KMS-11 (cell line): ENCODE data around the gene ZNF775.

ENCODE experiments used
- H2AFZ ChIP-seq: fragments of 200-600 bp; sonication (generic); 2 replicates; pipeline ENCODE4 v1.6.1; 2016; ENCODE audit warnings: antibody characterized with exemption, mixed run types, low read depth
- H3K27ac ChIP-seq: fragments of 200-600 bp; sonication (generic); 2 replicates; pipeline ENCODE4 v1.6.1; 2016; ENCODE audit warnings: mild to moderate bottlenecking, mixed run types
- H3K27me3 ChIP-seq: fragments of 200-600 bp; sonication (generic); 2 replicates; pipeline ENCODE4 v1.6.1; 2017; ENCODE audit warnings: mild to moderate bottlenecking, low read depth, mixed run types, moderate library complexity; ENCODE audit not compliant: insufficient read depth
- H3K36me3 ChIP-seq: fragments of 200-600 bp; sonication (generic); 2 replicates; pipeline ENCODE4 v1.6.1; 2017; ENCODE audit warnings: mild to moderate bottlenecking, mixed run types; ENCODE audit not compliant: insufficient read depth
- H3K4me1 ChIP-seq: fragments of 200-600 bp; sonication (generic); 2 replicates; pipeline ENCODE4 v1.6.1; 2016; ENCODE audit warnings: mild to moderate bottlenecking, low read depth, mixed run types; ENCODE audit not compliant: poor library complexity, severe bottlenecking
- H3K4me2 ChIP-seq: fragments of 200-600 bp; sonication (generic); 2 replicates; pipeline ENCODE4 v1.7.0; 2016; ENCODE audit warnings: mild to moderate bottlenecking, mixed run types
- H3K4me3 ChIP-seq: fragments of 200-600 bp; sonication (generic); IDR thresholded peaks from 2 replicates; pipeline ENCODE4 v1.6.1; 2017; ENCODE audit warnings: low read depth, low read length, mixed read lengths; ENCODE audit not compliant: insufficient read depth
- H3K79me2 ChIP-seq: fragments of 200-600 bp; sonication (generic); 2 replicates; pipeline ENCODE4 v1.6.1; 2016; ENCODE audit warnings: low read depth, mixed run types; ENCODE audit not compliant: insufficient read depth
- H3K9ac ChIP-seq: fragments of 200-600 bp; sonication (generic); 2 replicates; pipeline ENCODE4 v1.6.1; 2016; ENCODE audit warnings: mild to moderate bottlenecking, mixed run types
- H4K20me1 ChIP-seq: fragments of 200-600 bp; sonication (generic); 2 replicates; pipeline ENCODE4 v1.6.1; 2016; ENCODE audit warnings: mild to moderate bottlenecking, mixed run types; ENCODE audit not compliant: insufficient read depth
- CTCF ChIP-seq: fragments of 200-600 bp; sonication (generic); conservative IDR thresholded peaks from 2 replicates; pipeline ENCODE4 v1.6.1; 2017; ENCODE audit warnings: low read depth, mild to moderate bottlenecking, antibody characterized with exemption, low read length, moderate library complexity, mixed read lengths

ZNF775 gene

GRCh38 chr7:150434240-150434639, 55.1 kb downstream of the ZNF775 start:
- Histone ChIP-seq H3K4me1 (peaks cover 72% of the 10 kb centered on the region), H4K20me1 (no peaks in the 10 kb centered on the region), H3K79me2 (no peaks in the 10 kb centered on the region), H3K27me3 (no peaks in the 10 kb centered on the region), H3K27ac (peak overlapping the region; percentile 37; the same call in 1 of the 2 replicates), H3K4me2 (no peak overlapping the region; the same call in 1 of the 2 replicates), H3K4me3 (no peak overlapping the region), H2AFZ (no peak overlapping the region), H3K36me3 (no peaks in the 10 kb centered on the region), H3K9ac (no peak overlapping the region)
- no peak for TF ChIP-seq CTCF

GRCh38 chr7:150435047-150435389, 55.9 kb downstream of the ZNF775 start:
- no peaks in the 10 kb centered on the region for H3K79me2 ChIP-seq
- H3K9ac ChIP-seq, result peak overlapping the region; percentile 7; the same call in 1 of the 2 replicates
- H3K36me3 ChIP-seq, result no peaks in the 10 kb centered on the region
- no peaks in the 10 kb centered on the region for H3K27me3 ChIP-seq
- no peak overlapping the region for H3K4me3 ChIP-seq
- peak overlapping the region; percentile 44; the same call in 1 of the 2 replicates for H2AFZ ChIP-seq
- no peaks in the 10 kb centered on the region for H4K20me1 ChIP-seq
- peaks cover 64% of the 10 kb centered on the region for H3K4me1 ChIP-seq
- H3K27ac ChIP-seq, result peak overlapping the region; percentile 57
- no peak for TF ChIP-seq CTCF
- peak overlapping the region; percentile 69; the same call in 1 of the 2 replicates for H3K4me2 ChIP-seq

GRCh38 chr7:150435390-150436073, 56.4 kb downstream of the ZNF775 start:
- Histone ChIP-seq H4K20me1 (no peaks in the 10 kb centered on the region), H3K4me2 (peak overlapping the region; percentile 69), H3K79me2 (no peaks in the 10 kb centered on the region), H3K9ac (peak overlapping the region; percentile 7; the same call in 1 of the 2 replicates), H3K27ac (peak overlapping the region; percentile 57), H3K36me3 (no peaks in the 10 kb centered on the region), H3K4me1 (peaks cover 59% of the 10 kb centered on the region), H2AFZ (peak overlapping the region; percentile 44; the same call in 1 of the 2 replicates), H3K27me3 (no peaks in the 10 kb centered on the region), H3K4me3 (no peak overlapping the region)
- TF ChIP-seq CTCF, result no peak

- Histone ChIP-seq H3K4me2 (no peak overlapping the region), H3K79me2 (no peaks in the 10 kb centered on the region)
- TF ChIP-seq CTCF, result no peak
These were observed 60.8 kb downstream of the ZNF775 start for GRCh38 chr7:150439967-150440366.

More at GRCh38 chr7:150439967-150440366, 60.8 kb downstream of the ZNF775 start:
- Histone ChIP-seq H3K27ac (no peak overlapping the region), H3K27me3 (no peaks in the 10 kb centered on the region), H4K20me1 (no peaks in the 10 kb centered on the region), H3K36me3 (no peaks in the 10 kb centered on the region), H3K9ac (no peak overlapping the region), H2AFZ (no peak overlapping the region), H3K4me3 (no peak overlapping the region), H3K4me1 (peaks cover 23% of the 10 kb centered on the region)
